ENCODE measurements around the gene JHY.

DNA sequence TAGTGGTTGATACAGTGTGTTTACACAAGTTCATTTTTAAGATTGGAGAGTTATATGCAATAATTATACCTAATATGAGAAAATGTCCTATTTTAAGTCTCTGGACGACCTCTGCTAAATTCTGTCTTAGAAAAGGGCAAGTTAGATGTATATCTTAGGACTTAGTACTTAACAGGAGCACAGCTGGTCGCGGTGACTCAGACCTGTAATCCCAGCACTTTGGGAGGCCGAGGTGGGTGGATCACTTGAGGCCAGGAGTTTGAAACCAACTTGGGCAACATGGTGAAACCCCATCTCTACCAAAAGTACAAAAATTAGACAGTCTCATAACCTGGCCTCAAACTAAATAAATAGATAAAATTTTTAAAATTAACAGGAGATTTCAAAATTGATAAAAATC is 71.9 kb downstream of the JHY start:
- TF ChIP-seq, protein P1, sequence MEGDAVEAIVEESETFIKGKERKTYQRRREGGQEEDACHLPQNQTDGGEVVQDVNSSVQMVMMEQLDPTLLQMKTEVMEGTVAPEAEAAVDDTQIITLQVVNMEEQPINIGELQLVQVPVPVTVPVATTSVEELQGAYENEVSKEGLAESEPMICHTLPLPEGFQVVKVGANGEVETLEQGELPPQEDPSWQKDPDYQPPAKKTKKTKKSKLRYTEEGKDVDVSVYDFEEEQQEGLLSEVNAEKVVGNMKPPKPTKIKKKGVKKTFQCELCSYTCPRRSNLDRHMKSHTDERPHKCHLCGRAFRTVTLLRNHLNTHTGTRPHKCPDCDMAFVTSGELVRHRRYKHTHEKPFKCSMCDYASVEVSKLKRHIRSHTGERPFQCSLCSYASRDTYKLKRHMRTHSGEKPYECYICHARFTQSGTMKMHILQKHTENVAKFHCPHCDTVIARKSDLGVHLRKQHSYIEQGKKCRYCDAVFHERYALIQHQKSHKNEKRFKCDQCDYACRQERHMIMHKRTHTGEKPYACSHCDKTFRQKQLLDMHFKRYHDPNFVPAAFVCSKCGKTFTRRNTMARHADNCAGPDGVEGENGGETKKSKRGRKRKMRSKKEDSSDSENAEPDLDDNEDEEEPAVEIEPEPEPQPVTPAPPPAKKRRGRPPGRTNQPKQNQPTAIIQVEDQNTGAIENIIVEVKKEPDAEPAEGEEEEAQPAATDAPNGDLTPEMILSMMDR (IDR thresholded peaks at IDR 0.05): no peak
- TF ChIP-seq POLR2A (IDR thresholded peaks at IDR 0.05) (no peak), EP300 (IDR thresholded peaks at IDR 0.05) (no peak), POLR2AphosphoS5 (IDR thresholded peaks at IDR 0.05) (no peak)
